Neural cell (in vitro differentiated cells): ENCODE data around the gene CACNA1B.

Experiments used
- EP300 ChIP-seq: fragments of 450-650 bp; conservative IDR thresholded peaks from 2 replicates; pipeline ENCODE4 v1.6.1; 2014; ENCODE audit warnings: antibody characterized with exemption, mild to moderate bottlenecking, moderate library complexity; ENCODE audit not compliant: poor library complexity, severe bottlenecking
- RAD21 ChIP-seq: fragments of 450-650 bp; conservative IDR thresholded peaks from 2 replicates; pipeline ENCODE4 v1.6.1; 2014; ENCODE audit warnings: antibody characterized with exemption, mild to moderate bottlenecking, moderate library complexity

- TF ChIP-seq EP300 (no peak), RAD21 (no peak)
Observed at GRCh38 chr9:137984520-137985257, 107.1 kb downstream of the CACNA1B start.
